Amniotic stem cell (primary cell): ENCODE measurements around the gene TNPO3.
"Not testable (repeated sequence)": the region's sequence is repeated elsewhere in the genome, so short reads cannot be mapped to it uniquely, and the experiment has no call there.

Experiments used
- DNase-seq: peaks from one replicate; lab custom pipeline; 2025; lab: John Stamatoyannopoulos, UW

Gene TNPO3

GRCh38 chr7:129014501-129015101 is 40.3 kb downstream of the TNPO3 start:
- DNase-seq, result no peak

- no peak for DNase-seq
Measured at GRCh38 chr7:129013048-129013724, 41.7 kb downstream of the TNPO3 start.

- DNase-seq, result no peak
Measured at GRCh38 chr7:129012641-129013040, 42.3 kb downstream of the TNPO3 start.

- no peak for DNase-seq
Measured at GRCh38 chr7:129010075-129010474, 44.8 kb downstream of the TNPO3 start.

GRCh38 chr7:129009437-129009836 is 45.5 kb downstream of the TNPO3 start:
- DNase-seq, result no peak

GRCh38 chr7:129008645-129009414 is 46.1 kb downstream of the TNPO3 start:
- no peak for DNase-seq

- no peak for DNase-seq
Measured at GRCh38 chr7:129007572-129007971, 47.3 kb downstream of the TNPO3 start.

- no peak for DNase-seq
Measured at GRCh38 chr7:129006636-129007414, 48.1 kb downstream of the TNPO3 start.

- DNase-seq, result no peak
Measured at GRCh38 chr7:129005186-129005585, 49.7 kb downstream of the TNPO3 start.

GRCh38 chr7:128997181-128997580 is 57.7 kb downstream of the TNPO3 start:
- DNase-seq, result no peak

GRCh38 chr7:128994560-128994959 is 60.4 kb downstream of the TNPO3 start:
- DNase-seq, result not testable (repeated sequence)

- no peak for DNase-seq
Measured at GRCh38 chr7:128993419-128993818, 61.5 kb downstream of the TNPO3 start.

- DNase-seq, result no peak
Measured at GRCh38 chr7:128989961-128990360, 65.0 kb downstream of the TNPO3 start.

- DNase-seq, result no peak
Measured at GRCh38 chr7:128988372-128988771, 66.5 kb downstream of the TNPO3 start.

GRCh38 chr7:128986609-128987008 is 68.3 kb downstream of the TNPO3 start:
- no peak for DNase-seq

GRCh38 chr7:128985660-128986059 is 69.3 kb downstream of the TNPO3 start:
- DNase-seq, result no peak

- DNase-seq, result no peak
Measured at GRCh38 chr7:128982105-128982504, 72.8 kb downstream of the TNPO3 start.

- DNase-seq, result no peak
Measured at GRCh38 chr7:128974241-128974934, 80.5 kb downstream of the TNPO3 start.

GRCh38 chr7:128968624-128969023 is 86.3 kb downstream of the TNPO3 start:
- no peak for DNase-seq

GRCh38 chr7:128963327-128963757 is 91.6 kb downstream of the TNPO3 start:
- DNase-seq, result no peak

- DNase-seq, result no peak
Measured at GRCh38 chr7:128962899-128963298, 92.0 kb downstream of the TNPO3 start.
